Activated CD8-positive, alpha-beta memory T cell treated with anti-CD3 and anti-CD28 coated beads for 36 hours (primary cell): ENCODE results near the gene TSPAN9. TPM values are rescaled to one million over a fixed set of nuclear protein-coding genes. Genes with fewer than 3 reads are reported as not detected.

Experiments used
- CTCF ChIA-PET: fragments of 350-600 bp; sonication (Branson Sonifier 250); formaldehyde crosslinking; loops from one replicate; lab custom pipeline; 2021; ENCODE audit warnings: antibody characterized with exemption; lab: Charles Lee
- POLR2A ChIA-PET: fragments of 350-600 bp; sonication (Branson Sonifier 250); formaldehyde crosslinking; loops from one replicate; lab custom pipeline; 2021; ENCODE audit warnings: antibody characterized with exemption; lab: Charles Lee
- total RNA-seq, 2 experiments: library from RNA; stranded (reverse); gene quantifications; one replicate each; pipeline ENCODE4 v1.2.3, GENCODE V29; 2021

TSPAN9 gene
- total RNA-seq, 2 experiments from 2014 or later, result 0.29 to 0.40 TPM

- ChIA-PET CTCF (no interaction called here), POLR2A (no interaction called here)
Observed at GRCh38 chr12:3145546-3146310, 68.5 kb downstream of the TSPAN9 start.

- ChIA-PET CTCF (no interaction called here), POLR2A (no interaction called here)
Observed at GRCh38 chr12:3147260-3147659, 70.1 kb downstream of the TSPAN9 start.

- ChIA-PET POLR2A (no interaction called here), CTCF (no interaction called here)
Observed at GRCh38 chr12:3148366-3149000, 71.3 kb downstream of the TSPAN9 start.

- POLR2A ChIA-PET, result no interaction called here
- CTCF ChIA-PET, result no interaction called here
Observed at GRCh38 chr12:3149515-3150307, 72.5 kb downstream of the TSPAN9 start.

GRCh38 chr12:3150308-3150670, 73.1 kb downstream of the TSPAN9 start:
- CTCF ChIA-PET, result no interaction called here

GRCh38 chr12:3150931-3151835, 74.0 kb downstream of the TSPAN9 start:
- CTCF ChIA-PET, result no interaction called here
- POLR2A ChIA-PET, result no interaction called here

More at GRCh38 chr12:3150308-3150670, 73.1 kb downstream of the TSPAN9 start:
- POLR2A ChIA-PET, result no interaction called here

- CTCF ChIA-PET, result no interaction called here
- POLR2A ChIA-PET, result no interaction called here
Observed at GRCh38 chr12:3152011-3152511, 74.9 kb downstream of the TSPAN9 start.

- ChIA-PET CTCF (interaction anchor here (0.9 to 1.3 kb wide), 3 partner anchors 19 to 123 kb away, joined by 3 to 4 read pairs (median 3); no protein-coding TSS in a partner anchor), POLR2A (no interaction called here)
Observed at GRCh38 chr12:3152892-3153291, 75.7 kb downstream of the TSPAN9 start.

GRCh38 chr12:3154006-3154405, 76.8 kb downstream of the TSPAN9 start:
- POLR2A ChIA-PET, result no interaction called here
- CTCF ChIA-PET, result interaction anchor here (0.9 kb wide), 1 partner anchor 122 kb away, joined by 3 read pairs; no protein-coding TSS in a partner anchor

- POLR2A ChIA-PET, result no interaction called here
- CTCF ChIA-PET, result no interaction called here
Observed at GRCh38 chr12:3155702-3156370, 78.7 kb downstream of the TSPAN9 start.

- ChIA-PET POLR2A (no interaction called here), CTCF (interaction anchor here (0.7 kb wide), 1 partner anchor 117 kb away, joined by 3 read pairs; no protein-coding TSS in a partner anchor)
Observed at GRCh38 chr12:3157581-3158323, 80.6 kb downstream of the TSPAN9 start.

- CTCF ChIA-PET, result interaction anchor here (0.7 kb wide), 1 partner anchor 118 kb away, joined by 3 read pairs; no protein-coding TSS in a partner anchor
- POLR2A ChIA-PET, result no interaction called here
Observed at GRCh38 chr12:3158851-3159465, 81.8 kb downstream of the TSPAN9 start.

GRCh38 chr12:3160081-3160480, 82.9 kb downstream of the TSPAN9 start:
- POLR2A ChIA-PET, result no interaction called here
- CTCF ChIA-PET, result no interaction called here

- ChIA-PET POLR2A (no interaction called here), CTCF (interaction anchor here (0.6 kb wide), 1 partner anchor 140 kb away, joined by 4 read pairs; no protein-coding TSS in a partner anchor)
Observed at GRCh38 chr12:3161861-3162260, 84.7 kb downstream of the TSPAN9 start.

GRCh38 chr12:3164454-3165077, 87.4 kb downstream of the TSPAN9 start:
- CTCF ChIA-PET, result no interaction called here
- POLR2A ChIA-PET, result no interaction called here

- POLR2A ChIA-PET, result no interaction called here
- CTCF ChIA-PET, result no interaction called here
Observed at GRCh38 chr12:3165078-3165980, 88.2 kb downstream of the TSPAN9 start.
